HG02763 (cell line): ENCODE measurements around the gene TBC1D7.

ENCODE experiments used
- ATAC-seq: cut with Tn5 transposase; IDR thresholded peaks from one replicate; pipeline ENCODE4 v1.9.1; 2021; ENCODE audit warnings: mild to moderate bottlenecking, moderate library complexity; ENCODE audit not compliant: unreplicated experiment

The TBC1D7 gene

DNA sequence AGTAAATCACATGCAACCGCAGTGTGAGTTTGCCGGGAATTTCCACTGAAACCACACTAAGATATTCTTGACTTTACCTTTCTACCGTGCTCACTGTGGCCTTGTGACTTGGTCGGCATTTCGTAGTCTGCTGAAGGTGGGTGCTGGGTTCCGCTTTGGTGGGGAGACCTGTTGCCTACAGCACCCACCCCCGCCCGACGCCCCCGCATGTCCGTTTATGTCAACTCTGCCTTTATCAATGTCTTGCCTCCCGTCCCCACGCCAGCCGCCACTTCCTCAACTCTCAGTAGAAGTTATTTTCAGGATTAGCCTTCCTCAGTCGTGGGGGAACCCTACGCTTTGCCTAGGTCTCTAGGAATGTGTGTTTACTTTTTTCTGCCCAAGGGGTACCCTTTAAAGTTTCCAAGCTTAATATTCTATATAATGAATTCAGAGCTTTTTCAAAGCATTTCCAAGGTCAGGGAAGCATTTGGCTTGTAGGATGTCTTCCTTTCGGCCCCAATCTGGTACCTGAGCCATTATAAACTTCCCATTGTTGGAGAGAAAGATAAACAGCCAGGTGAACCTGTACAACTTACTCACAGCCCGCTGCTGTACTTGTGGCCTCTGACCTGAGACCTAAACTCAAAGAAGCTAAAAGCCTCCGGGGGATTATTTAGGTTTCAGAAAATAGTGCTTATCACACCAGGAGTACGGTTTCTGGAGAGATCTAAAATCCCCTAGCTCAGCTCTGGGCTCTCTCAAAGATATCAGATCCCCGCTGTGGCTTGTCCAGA is 54.2 kb downstream of the TBC1D7 start:
- ATAC-seq = peak; percentile 54

DNA sequence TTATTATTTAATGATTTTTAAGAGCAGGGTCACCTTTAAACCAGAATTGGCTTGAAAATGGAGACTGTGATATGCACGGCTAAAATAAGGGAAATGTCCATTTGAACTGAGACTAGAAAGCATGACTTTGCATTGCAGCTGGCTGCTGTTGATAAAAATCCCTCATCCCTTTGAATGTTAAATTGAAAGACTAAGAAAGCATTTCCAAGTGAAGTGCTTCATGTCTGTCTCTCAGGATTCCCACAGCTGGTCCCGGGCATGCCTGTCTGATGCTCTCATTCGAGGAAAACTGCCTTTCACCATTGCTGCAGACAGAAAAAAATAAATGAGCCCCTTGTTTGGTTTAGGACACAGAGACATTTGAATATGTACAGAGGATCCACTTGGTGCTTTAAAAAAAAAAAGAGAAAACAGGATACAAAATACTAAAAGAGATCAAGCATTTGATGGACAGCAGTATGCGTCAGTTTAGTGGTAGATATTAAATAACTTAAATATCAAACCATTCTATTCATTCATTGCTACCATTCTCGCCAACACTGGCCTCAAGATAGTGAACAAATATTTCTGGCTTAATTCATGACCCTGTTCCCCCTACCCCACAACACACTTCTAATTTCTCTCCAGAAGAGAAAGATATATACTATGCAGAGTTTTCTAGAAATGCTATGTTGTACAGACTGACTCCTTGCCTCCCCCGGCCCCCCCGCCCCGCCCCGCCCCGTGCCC is 55.0 kb downstream of the TBC1D7 start:
- no peak for ATAC-seq

DNA sequence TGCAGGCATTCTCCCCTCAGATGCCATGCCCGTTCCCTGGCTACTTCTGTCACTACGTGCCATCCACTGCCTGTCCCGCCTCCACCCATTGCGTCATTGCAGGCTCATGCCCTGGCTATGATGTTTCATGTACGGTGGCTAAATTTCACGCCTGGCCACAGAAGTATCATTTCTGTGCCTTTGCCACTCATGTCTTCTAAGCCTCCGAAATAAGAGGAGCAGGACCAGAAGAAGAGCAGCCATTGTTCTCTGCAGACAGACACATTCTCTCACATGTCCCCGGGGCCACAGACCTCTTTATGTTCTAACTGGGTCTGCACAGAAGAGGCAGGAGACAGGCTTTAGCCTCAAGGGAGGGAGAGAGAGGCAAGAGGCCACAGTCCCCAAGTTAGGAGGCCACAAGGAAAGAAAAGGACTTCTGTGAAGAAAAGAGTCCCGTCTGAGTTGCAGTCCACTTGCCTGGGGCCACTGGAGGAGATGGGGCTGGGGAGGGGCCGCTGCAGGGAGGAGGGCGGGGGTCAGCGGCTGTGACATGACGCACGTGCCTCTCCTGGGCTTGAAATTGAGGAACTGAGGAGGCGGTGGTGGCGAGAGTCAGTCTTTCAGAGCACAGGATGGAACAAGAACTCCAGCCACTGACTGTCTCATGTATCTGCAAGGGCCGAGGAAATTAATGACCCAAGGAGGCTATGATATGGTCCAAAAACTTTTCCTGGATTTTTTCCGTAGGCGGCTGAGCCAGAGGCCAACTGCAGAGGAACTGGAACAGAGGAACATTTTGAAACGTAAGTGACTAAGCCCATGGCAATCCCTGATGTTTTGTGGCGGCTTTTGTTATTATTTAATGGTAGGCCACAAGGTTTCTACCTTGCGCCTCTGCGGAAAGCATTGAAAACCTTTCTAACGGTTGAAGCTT is 55.9 kb downstream of the TBC1D7 start:
- ATAC-seq = no peak

DNA sequence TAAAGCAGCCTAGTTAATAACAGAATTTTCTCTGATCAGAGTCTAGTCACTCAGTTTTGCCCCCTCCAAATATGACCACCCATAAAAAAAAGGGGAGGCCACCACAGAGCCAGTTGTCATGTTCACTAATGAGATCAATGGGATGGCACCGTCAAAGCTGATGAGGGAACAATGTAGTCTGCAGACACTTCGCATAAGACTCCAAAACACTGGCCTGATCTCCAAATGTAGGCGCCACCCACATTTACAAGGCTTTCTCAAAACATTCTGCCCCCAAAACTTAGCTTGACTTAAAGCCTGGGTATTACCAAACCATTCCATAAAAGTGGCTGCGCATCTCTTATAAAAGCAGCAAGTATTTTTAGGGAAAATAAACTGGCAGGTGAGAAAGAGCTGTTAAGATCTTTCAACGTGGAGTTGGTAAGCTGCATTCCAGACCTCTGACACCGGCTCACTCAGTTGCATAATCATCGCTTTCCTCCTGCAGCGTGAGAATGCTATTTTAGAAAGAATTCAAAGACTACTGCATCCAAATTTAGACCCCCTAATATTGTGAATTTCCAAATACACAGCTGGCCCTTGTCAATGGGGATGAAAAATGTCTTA is 59.3 kb downstream of the TBC1D7 start:
- no peak for ATAC-seq

DNA sequence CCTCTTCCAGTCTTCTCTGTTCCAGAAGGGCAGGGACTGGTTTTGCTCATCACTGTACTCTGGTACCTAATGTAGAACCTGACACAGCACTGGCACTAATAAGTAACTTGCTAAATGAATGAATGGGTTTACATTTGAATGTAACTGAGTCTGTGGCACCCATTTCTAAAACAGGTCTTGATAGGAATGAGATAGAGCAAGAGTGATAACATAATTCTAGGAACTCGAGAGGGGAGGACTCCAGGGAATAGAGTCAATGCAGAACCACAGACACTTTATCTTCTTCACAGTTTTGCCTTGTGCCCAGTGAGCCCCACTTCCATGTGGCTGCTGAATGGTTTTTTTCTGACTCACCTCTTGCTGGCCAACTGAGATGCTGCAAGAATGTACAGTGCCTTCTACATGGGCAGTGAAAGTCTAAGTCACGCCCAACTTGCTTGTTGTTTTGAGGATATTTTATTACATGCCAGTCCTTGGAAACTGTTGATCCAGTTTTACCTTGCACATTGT is 61.1 kb downstream of the TBC1D7 start:
- no peak for ATAC-seq

DNA sequence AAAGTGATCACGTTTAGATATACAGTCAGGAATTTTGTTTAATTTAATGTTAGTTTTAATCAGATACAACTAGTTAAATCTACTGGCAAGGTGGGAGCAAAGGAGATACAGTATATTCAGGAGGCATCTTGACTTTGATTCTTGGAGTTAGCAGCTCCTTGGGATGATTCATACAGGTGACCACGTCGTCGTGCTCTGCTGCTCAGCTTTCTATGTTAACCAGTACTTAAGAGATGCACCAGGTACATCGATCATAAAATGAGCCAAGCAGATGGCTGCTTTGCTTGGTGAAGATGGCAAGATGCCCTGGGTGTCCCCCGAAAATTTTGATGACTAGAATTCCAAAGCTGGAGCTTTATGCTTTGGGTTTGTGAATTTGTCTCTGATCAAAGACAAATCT is 64.7 kb downstream of the TBC1D7 start:
- ATAC-seq = no peak

DNA sequence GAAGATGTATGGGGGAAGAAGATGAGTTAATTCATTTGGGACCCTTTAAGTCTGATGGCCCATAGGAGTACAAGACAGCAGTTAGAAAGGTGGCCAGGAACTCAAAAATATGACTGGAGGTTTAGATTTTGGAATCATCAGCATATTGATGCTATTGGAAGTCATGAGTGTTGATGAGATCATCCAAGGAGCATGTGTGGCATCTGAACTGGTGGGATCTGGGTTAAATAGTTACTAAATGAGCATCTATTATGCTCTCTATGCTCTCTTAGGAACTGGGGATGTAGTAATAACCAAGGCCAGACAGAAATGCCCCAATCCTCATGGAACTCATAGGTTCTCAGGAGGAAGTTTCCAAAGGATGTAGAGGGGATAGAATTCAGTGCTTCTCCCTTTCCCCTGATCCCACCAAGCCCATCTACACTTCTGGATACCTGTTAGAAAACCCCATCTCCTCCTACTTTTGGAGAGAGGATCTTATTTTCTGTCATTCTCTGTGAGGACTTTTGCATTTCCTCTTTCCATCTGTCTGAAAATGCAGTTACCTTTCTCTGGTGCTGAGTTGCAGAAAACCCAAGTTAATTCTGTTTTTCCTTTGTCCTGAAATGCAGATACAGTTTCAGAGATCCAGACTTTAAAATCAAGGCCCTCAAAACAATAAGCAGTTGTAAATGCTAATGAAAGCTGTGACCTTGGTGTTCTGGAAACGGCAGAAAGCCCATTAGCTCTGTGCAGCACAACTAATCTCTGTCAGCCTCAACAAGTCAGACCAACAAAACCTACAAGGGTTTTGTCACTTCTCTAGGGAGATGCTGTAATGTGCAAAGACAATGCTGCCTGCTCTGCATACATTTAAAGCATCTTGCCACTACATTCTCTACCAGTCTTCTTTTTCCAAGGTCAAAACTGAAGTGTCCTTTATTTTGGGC is 65.8 kb downstream of the TBC1D7 start:
- ATAC-seq = no peak

DNA sequence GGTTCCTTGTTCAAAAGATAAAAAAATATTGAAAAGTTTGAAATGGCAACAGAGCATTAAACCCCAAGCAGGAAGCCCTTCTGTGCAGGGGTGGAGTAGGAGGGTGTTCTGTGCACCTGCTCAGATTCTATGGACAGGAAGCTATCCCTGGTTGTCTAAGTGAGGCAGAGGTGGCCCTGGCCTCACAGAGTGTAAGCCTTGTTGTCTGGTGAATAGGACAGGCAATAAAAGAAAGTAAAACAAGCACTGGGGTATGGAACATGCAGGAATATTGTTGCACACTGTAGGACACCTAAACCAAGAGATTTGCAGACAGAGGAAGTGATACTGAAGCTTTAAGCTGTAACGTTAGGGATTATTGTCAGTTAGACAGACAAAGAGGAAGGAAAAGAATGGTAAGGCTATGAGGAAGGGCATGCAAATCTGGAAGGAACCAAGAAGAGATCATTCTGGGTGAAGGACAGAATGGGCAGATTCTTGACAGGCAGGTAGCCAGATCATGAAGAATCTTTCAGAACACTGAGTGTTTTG is 66.8 kb downstream of the TBC1D7 start:
- ATAC-seq = peak; percentile 49

DNA sequence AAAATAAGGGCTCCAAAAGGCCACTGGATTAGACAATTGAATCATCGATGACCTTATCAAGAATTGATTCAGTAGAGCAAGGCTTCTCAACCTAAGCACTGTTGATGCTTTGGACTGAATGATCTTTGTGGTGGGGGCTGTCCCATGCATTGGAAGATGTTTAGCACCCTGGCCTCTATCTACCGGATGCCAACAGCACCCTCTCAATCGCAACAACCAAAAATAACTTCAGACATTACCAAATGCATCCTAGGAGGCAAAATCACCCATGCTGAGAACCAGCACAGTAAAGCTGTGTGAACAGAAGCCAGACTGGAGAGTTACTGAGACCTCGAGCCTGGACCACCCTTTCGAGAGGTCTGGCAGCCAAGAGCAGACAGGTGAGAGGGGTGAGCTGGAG is 67.5 kb downstream of the TBC1D7 start:
- no peak for ATAC-seq

DNA sequence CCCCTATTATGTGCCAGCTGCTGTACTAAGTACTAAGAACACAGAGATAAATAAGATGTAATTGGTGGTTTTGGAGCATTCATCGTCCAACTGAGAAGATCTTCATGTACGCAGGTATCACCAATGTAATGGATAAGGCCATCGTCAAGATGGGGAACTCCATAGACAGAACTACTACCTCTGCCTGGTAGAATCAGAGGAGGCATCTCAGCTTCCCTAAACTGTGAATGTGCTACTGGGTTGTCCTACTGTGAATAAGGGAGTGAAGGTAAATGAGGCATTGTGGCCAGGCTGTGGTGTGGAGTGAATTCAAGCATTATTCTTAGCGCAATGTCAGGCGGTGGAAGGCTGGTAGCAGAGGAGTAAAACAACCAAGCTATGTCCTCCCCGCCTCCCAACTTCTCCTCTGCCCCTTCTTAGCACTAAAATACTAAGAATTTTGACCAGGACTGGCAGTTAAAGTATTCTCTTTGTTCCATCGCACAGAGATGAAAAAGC is 68.2 kb downstream of the TBC1D7 start:
- no peak for ATAC-seq

DNA sequence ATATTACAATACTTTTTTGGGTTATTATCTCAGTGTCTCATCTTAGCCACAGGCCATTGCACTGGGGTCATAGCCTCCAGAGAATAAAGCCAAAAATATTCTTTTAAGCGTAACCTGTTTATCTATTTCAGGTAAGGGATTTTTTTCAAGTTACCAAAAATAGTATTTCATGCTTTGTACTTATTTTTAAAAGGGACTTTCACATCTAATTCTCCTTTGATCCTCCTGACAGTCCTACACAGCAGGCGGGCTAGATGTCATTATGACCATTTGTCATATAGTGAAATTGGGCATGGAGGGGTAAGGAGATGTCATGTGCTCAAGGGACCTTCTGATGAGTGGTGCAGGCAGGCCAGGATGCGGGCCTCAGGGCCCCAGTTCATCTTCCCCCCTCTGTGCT is 68.9 kb downstream of the TBC1D7 start:
- ATAC-seq = peak; percentile 37

DNA sequence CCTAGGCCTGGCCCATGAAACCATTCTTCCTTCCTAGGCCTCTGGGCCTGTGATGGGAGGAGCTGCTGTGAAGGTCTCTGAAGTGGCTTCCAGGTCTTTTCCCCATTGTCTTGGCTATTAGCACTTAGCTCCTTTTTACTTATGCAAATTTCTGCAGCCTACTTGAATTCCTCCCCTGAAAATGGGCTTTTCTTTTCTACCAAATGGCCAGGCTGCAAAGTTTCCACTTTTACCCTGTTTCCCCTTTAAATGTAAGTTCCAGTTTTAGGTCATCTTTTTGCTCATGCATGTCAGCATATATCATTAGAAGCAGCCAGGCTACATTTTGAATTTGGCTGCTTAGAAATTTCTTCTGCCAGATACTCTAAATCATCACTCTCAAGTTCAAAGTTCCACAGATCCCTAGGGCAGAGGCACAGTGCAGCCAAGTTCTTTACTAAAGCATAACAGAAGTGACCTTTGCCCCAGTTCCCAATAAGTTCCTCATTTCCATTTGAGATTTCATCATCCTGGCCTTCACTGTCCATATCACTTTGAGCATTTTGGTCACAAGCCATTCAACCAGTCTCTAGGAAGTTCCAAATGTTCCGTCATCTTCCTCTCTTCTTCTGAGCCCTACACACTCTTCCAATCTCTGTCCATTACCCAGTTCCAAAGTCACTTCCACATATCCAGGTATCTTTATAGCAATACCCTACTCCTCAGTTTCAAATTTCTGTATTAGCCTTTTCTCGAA is 71.9 kb downstream of the TBC1D7 start:
- no peak for ATAC-seq
